Fibroblast of lung (primary cell): Measurements from ENCODE around the gene PALM. TPM values are rescaled to one million over a fixed set of nuclear protein-coding genes. Genes with fewer than 3 reads are reported as not detected.

Experiments
- DNase-seq, 2 donors: peaks; one replicate each; pipeline versions ENCODE4 v3.0.0 to v3.0.0-alpha.2; 2010; ENCODE audit warnings: low read depth in 2 of 2
- H2AFZ ChIP-seq: 2 replicates; pipeline ENCODE4 v1.5.1; 2012; ENCODE audit warnings: low read length, control low read depth, inconsistent platforms
- H3K27ac ChIP-seq: 2 replicates; pipeline ENCODE4 v1.5.1; 2011; ENCODE audit warnings: low read length, control low read depth; ENCODE audit not compliant: insufficient read depth
- H3K27me3 ChIP-seq: 2 replicates; pipeline ENCODE4 v1.5.1; 2011; ENCODE audit warnings: mild to moderate bottlenecking, low read length; ENCODE audit not compliant: control insufficient read depth, insufficient read depth
- H3K36me3 ChIP-seq: 2 replicates; pipeline ENCODE4 v1.5.1; 2011; ENCODE audit warnings: low read length; ENCODE audit not compliant: control insufficient read depth, insufficient read depth
- H3K4me1 ChIP-seq: 2 replicates; pipeline ENCODE4 v1.5.1; 2011; ENCODE audit warnings: low read length; ENCODE audit not compliant: control insufficient read depth, insufficient read depth; ENCODE audit errors: extremely low read depth
- H3K4me2 ChIP-seq: 2 replicates; pipeline ENCODE4 v1.5.1; 2011; ENCODE audit warnings: low read length, control low read depth; ENCODE audit not compliant: insufficient read depth; ENCODE audit errors: extremely low read depth
- H3K4me3 ChIP-seq, 4 experiments: fragments of 200-600 bp in 1 of 4; sonication (generic) in 1 of 4; replicated peaks in 1 of 4; 2 replicates each; pipeline ENCODE4 v1.5.1; 2011 to 2016; ENCODE audit warnings: low read length in 4 of 4, low read depth in 3 of 4, mild to moderate bottlenecking in 3 of 4, control low read depth in 2 of 4, inconsistent platforms in 1 of 4, mixed read lengths in 1 of 4; ENCODE audit not compliant: insufficient read depth in 1 of 4; ENCODE audit errors: control extremely low read depth in 1 of 4
- H3K79me2 ChIP-seq: 2 replicates; pipeline ENCODE4 v1.5.1; 2012; ENCODE audit warnings: mild to moderate bottlenecking, low read length, inconsistent platforms; ENCODE audit not compliant: control insufficient read depth, insufficient read depth
- H3K9ac ChIP-seq: 2 replicates; pipeline ENCODE4 v1.5.1; 2011; ENCODE audit warnings: mild to moderate bottlenecking, low read length, control low read depth; ENCODE audit not compliant: insufficient read depth
- H3K9me3 ChIP-seq: 2 replicates; pipeline ENCODE4 v1.5.1; 2012; ENCODE audit warnings: low read depth, low read length; ENCODE audit not compliant: control insufficient read depth, insufficient read depth
- H4K20me1 ChIP-seq: 2 replicates; pipeline ENCODE4 v1.5.1; 2011; ENCODE audit warnings: low read length; ENCODE audit not compliant: control insufficient read depth, insufficient read depth; ENCODE audit errors: extremely low read depth
- CTCF ChIP-seq, 2 donors: IDR thresholded peaks in 1 of 2; conservative IDR thresholded peaks in 1 of 2; 1 replicate in 1 of 2; 2 replicates in 1 of 2; pipeline ENCODE4 v1.5.1; 2011 to 2012; ENCODE audit warnings: low read length in 2 of 2, control low read depth in 1 of 2, inconsistent platforms in 1 of 2, low read depth in 1 of 2, mild to moderate bottlenecking in 1 of 2
- EZH2 ChIP-seq: IDR thresholded peaks from 2 replicates; pipeline ENCODE4 v1.5.1; 2012; ENCODE audit warnings: low read length, control low read depth, mild to moderate bottlenecking; ENCODE audit errors: missing control alignments
- polyA plus RNA-seq, 2 donors: library from polyadenylated mRNA; depleted of rRNA in 1 of 2; stranded (reverse) in 1 of 2; unstranded in 1 of 2; fragments of >200 nt; gene quantifications; 2 replicates each; pipeline ENCODE4 v1.2.1, GENCODE V29; 2011 to 2012; ENCODE audit warnings: missing spikeins in 1 of 2
- total RNA-seq: library from RNA; depleted of rRNA; stranded (reverse); fragments of >200 nt; gene quantifications from 2 replicates; pipeline ENCODE4 v1.2.1, GENCODE V29; 2014

The PALM gene
- total and polyA plus RNA-seq, 2 donors (not counting 1 experiment from before 2014, with no cell fraction given), result 3.2 to 8.3 TPM

GRCh38 chr19:676339-677105 lies 32.2 kb upstream of the PALM start, which contains the start of gene FSTL3:
FSTL3 (plus strand) TSS chr19:676392; CDS start chr19:676424, 32 bp downstream.
- peak within 1 kb of the TSS; percentile 50 to 85 (median 64) for H3K4me3 ChIP-seq
- H3K9ac ChIP-seq, result peak within 1 kb of the TSS; percentile 82
- peaks cover 17% of the 10 kb centered on the region for H3K4me1 ChIP-seq
- no peaks in the 10 kb centered on the region for H3K9me3 ChIP-seq
- H3K27ac ChIP-seq, result peak within 1 kb of the TSS; percentile 62
- DNase-seq, result peak; percentile 34 to 37
- TF ChIP-seq CTCF (conservative IDR thresholded peaks at IDR 0.05 in 1 of 2, IDR thresholded peaks at IDR 0.05 in 1 of 2; ENCODE audit: low read depth in 1 of 2, low read length in 2 of 2) (no peak), EZH2 (no peak)
- H3K4me2 ChIP-seq, result peak within 1 kb of the TSS; percentile 79
- no peak within 1 kb of the TSS for H2AFZ ChIP-seq
- H3K27me3 ChIP-seq, result no peaks in the 10 kb centered on the region
- H4K20me1 ChIP-seq, result no peaks in the 10 kb centered on the region
- H3K36me3 ChIP-seq, result no peaks in the 10 kb centered on the region
- peaks cover 2% of the 10 kb centered on the region for H3K79me2 ChIP-seq

GRCh38 chr19:677201-677600 lies 31.5 kb upstream of the PALM start:
- H2AFZ ChIP-seq, result no peak overlapping the region

More at GRCh38 chr19:677201-677600, 31.5 kb upstream of the PALM start:
- Histone ChIP-seq H3K79me2 (peaks cover 2% of the 10 kb centered on the region), H4K20me1 (no peaks in the 10 kb centered on the region), H3K4me2 (no peak overlapping the region), H3K4me1 (peaks cover 17% of the 10 kb centered on the region), H3K27me3 (no peaks in the 10 kb centered on the region), H3K9ac (peak overlapping the region; percentile 32), H3K4me3 (peak overlapping the region in 3 of 4 experiments; percentile 50 to 85 (median 67)), H3K36me3 (no peaks in the 10 kb centered on the region), H3K27ac (no peak overlapping the region), H3K9me3 (no peaks in the 10 kb centered on the region)
- DNase-seq, result peak; percentile 82 to 89
- TF ChIP-seq EZH2 (no peak), CTCF (conservative IDR thresholded peaks at IDR 0.05 in 1 of 2, IDR thresholded peaks at IDR 0.05 in 1 of 2; ENCODE audit: low read depth in 1 of 2, low read length in 2 of 2) (no peak)
